Measurements from ENCODE around the gene SMARCC1.

DNA sequence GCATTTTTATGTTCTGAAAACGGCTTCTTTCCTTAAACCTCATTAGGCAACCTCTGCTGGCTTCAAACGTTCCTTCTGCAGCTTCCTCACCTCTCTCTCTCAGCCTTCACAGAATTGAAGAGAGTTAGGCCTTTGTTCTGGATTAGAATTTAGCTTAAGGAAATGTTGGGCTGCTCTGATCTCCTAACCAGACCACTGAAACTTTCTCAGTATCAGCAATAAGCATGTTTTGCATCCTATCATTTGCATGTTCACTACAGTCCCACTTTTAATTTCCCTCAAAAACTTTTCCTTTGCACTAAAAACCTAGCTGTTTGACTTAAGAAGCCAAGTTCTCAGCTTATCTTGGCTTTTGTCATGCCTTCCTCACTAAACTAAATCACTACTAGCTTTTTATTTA, 49.5 kb downstream of the SMARCC1 start:
- TF ChIP-seq, protein P1, sequence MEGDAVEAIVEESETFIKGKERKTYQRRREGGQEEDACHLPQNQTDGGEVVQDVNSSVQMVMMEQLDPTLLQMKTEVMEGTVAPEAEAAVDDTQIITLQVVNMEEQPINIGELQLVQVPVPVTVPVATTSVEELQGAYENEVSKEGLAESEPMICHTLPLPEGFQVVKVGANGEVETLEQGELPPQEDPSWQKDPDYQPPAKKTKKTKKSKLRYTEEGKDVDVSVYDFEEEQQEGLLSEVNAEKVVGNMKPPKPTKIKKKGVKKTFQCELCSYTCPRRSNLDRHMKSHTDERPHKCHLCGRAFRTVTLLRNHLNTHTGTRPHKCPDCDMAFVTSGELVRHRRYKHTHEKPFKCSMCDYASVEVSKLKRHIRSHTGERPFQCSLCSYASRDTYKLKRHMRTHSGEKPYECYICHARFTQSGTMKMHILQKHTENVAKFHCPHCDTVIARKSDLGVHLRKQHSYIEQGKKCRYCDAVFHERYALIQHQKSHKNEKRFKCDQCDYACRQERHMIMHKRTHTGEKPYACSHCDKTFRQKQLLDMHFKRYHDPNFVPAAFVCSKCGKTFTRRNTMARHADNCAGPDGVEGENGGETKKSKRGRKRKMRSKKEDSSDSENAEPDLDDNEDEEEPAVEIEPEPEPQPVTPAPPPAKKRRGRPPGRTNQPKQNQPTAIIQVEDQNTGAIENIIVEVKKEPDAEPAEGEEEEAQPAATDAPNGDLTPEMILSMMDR (IDR thresholded peaks at IDR 0.05): no peak
- no peak for TF ChIP-seq ZFX (IDR thresholded peaks at IDR 0.05; ENCODE audit: borderline replicate concordance)
